ENCODE results near the gene CTF1. TPM values are rescaled to one million over a fixed set of nuclear protein-coding genes. Genes with fewer than 3 reads are reported as not detected.

The CTF1 gene
- total and polyA plus RNA-seq, 10 of the 15 experiments (the other 5 are each of a cell fraction or from before 2014, with no cell fraction given): 0.04 to 0.46 (median 0.11) TPM; not detected in 3

DNA sequence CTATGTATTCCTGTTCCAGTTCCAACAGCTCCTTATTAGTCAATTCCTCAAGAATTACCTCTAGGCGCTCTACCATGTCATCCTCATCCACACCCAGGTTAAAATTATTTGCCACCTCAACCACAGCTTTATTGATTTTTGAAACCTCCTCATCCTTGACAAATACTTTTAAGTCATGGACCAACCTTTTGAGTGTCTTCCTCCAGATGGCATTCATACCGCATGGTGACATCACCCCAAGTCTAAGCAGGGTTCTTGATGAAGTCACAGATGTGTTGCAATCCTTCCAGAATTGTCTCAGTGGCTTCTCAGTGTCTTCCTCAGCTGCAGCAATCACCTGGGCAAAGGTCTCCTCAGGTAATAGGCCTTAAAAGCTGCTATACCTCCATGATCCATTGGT lies 42.7 kb upstream of the CTF1 start (continued):
- TF ChIP-seq, protein P1, sequence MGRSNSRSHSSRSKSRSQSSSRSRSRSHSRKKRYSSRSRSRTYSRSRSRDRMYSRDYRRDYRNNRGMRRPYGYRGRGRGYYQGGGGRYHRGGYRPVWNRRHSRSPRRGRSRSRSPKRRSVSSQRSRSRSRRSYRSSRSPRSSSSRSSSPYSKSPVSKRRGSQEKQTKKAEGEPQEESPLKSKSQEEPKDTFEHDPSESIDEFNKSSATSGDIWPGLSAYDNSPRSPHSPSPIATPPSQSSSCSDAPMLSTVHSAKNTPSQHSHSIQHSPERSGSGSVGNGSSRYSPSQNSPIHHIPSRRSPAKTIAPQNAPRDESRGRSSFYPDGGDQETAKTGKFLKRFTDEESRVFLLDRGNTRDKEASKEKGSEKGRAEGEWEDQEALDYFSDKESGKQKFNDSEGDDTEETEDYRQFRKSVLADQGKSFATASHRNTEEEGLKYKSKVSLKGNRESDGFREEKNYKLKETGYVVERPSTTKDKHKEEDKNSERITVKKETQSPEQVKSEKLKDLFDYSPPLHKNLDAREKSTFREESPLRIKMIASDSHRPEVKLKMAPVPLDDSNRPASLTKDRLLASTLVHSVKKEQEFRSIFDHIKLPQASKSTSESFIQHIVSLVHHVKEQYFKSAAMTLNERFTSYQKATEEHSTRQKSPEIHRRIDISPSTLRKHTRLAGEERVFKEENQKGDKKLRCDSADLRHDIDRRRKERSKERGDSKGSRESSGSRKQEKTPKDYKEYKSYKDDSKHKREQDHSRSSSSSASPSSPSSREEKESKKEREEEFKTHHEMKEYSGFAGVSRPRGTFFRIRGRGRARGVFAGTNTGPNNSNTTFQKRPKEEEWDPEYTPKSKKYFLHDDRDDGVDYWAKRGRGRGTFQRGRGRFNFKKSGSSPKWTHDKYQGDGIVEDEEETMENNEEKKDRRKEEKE (IDR thresholded peaks at IDR 0.05): no peak
- TF ChIP-seq E4F1 (IDR thresholded peaks at IDR 0.05; ENCODE audit: borderline replicate concordance, partially characterized antibody): no peak
- TF ChIP-seq ATF3 (IDR thresholded peaks at IDR 0.05; ENCODE audit: borderline replicate concordance, extremely low read depth, low read depth, low read length): no peak
- TF ChIP-seq, protein P2, sequence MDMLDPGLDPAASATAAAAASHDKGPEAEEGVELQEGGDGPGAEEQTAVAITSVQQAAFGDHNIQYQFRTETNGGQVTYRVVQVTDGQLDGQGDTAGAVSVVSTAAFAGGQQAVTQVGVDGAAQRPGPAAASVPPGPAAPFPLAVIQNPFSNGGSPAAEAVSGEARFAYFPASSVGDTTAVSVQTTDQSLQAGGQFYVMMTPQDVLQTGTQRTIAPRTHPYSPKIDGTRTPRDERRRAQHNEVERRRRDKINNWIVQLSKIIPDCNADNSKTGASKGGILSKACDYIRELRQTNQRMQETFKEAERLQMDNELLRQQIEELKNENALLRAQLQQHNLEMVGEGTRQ (IDR thresholded peaks at IDR 0.05; ENCODE audit: borderline replicate concordance, low read depth, low read length): no peak
- TF ChIP-seq, protein P3, sequence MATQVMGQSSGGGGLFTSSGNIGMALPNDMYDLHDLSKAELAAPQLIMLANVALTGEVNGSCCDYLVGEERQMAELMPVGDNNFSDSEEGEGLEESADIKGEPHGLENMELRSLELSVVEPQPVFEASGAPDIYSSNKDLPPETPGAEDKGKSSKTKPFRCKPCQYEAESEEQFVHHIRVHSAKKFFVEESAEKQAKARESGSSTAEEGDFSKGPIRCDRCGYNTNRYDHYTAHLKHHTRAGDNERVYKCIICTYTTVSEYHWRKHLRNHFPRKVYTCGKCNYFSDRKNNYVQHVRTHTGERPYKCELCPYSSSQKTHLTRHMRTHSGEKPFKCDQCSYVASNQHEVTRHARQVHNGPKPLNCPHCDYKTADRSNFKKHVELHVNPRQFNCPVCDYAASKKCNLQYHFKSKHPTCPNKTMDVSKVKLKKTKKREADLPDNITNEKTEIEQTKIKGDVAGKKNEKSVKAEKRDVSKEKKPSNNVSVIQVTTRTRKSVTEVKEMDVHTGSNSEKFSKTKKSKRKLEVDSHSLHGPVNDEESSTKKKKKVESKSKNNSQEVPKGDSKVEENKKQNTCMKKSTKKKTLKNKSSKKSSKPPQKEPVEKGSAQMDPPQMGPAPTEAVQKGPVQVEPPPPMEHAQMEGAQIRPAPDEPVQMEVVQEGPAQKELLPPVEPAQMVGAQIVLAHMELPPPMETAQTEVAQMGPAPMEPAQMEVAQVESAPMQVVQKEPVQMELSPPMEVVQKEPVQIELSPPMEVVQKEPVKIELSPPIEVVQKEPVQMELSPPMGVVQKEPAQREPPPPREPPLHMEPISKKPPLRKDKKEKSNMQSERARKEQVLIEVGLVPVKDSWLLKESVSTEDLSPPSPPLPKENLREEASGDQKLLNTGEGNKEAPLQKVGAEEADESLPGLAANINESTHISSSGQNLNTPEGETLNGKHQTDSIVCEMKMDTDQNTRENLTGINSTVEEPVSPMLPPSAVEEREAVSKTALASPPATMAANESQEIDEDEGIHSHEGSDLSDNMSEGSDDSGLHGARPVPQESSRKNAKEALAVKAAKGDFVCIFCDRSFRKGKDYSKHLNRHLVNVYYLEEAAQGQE (IDR thresholded peaks at IDR 0.05; ENCODE audit: low read depth, low read length): no peak
- TF ChIP-seq IKZF2 (IDR thresholded peaks at IDR 0.05): no peak
- no peak for TF ChIP-seq PAX5 (IDR thresholded peaks at IDR 0.05; ENCODE audit: borderline replicate concordance, low read depth, low read length)
- no peak for TF ChIP-seq POU2F2 (IDR thresholded peaks at IDR 0.05; ENCODE audit: borderline replicate concordance, low read depth, low read length)
- no peak for TF ChIP-seq ZNF207 (IDR thresholded peaks at IDR 0.05; ENCODE audit: borderline replicate concordance)
- TF ChIP-seq TARDBP (IDR thresholded peaks at IDR 0.05; ENCODE audit: borderline replicate concordance): no peak
- no peak for TF ChIP-seq ASH2L (IDR thresholded peaks at IDR 0.05; ENCODE audit: borderline replicate concordance, low read depth)

All from GM12878 (cell line).